Esophagus (tissue), 2 donors: ENCODE results near the gene THBS3. TPM values are rescaled to one million over a fixed set of nuclear protein-coding genes. Genes with fewer than 3 reads are reported as not detected.
"Not testable (repeated sequence)": the region's sequence is repeated elsewhere in the genome, so short reads cannot be mapped to it uniquely, and the experiment has no call there.

Experiments
- H3K27ac ChIP-seq, 2 donors: one replicate each; pipeline ENCODE4 v1.5.1; 2013; ENCODE audit warnings: low read depth in 2 of 2, mild to moderate bottlenecking in 2 of 2, inconsistent platforms in 1 of 2, low read length in 1 of 2, moderate library complexity in 1 of 2
- H3K27me3 ChIP-seq, 2 donors: one replicate each; pipeline ENCODE4 v1.6.1; 2013; ENCODE audit warnings: low read length in 2 of 2, control low read depth in 1 of 2, mild to moderate bottlenecking in 1 of 2; ENCODE audit not compliant: insufficient read depth in 2 of 2, control insufficient read depth in 1 of 2
- H3K36me3 ChIP-seq, 2 donors: one replicate each; pipeline ENCODE4 v1.6.1; 2013; ENCODE audit warnings: low read length in 1 of 2; ENCODE audit not compliant: control insufficient read depth in 2 of 2, insufficient read depth in 2 of 2
- H3K4me1 ChIP-seq, 2 donors: one replicate each; pipeline ENCODE4 v1.6.1; 2013; ENCODE audit warnings: low read length in 1 of 2; ENCODE audit not compliant: control insufficient read depth in 2 of 2, insufficient read depth in 2 of 2
- H3K4me3 ChIP-seq, 2 donors: one replicate each; pipeline ENCODE4 v1.5.1; 2013; ENCODE audit warnings: low read length in 2 of 2, mild to moderate bottlenecking in 2 of 2, low read depth in 1 of 2, moderate library complexity in 1 of 2
- H3K9me3 ChIP-seq, 2 donors: one replicate each; pipeline ENCODE4 v1.6.1; 2013; ENCODE audit warnings: mild to moderate bottlenecking in 2 of 2, low read depth in 1 of 2, low read length in 1 of 2, moderate library complexity in 1 of 2; ENCODE audit not compliant: control insufficient read depth in 2 of 2, insufficient read depth in 1 of 2
- WGBS, 2 donors: extraction: QIAGEN DNeasy Blood & Tissue Kit; methylation state at CpG; one replicate each; pipeline ENCODE4 v1.1.7; 2013; 5-methylcytosine and 5-hydroxymethylcytosine counted together
- polyA plus RNA-seq, 2 donors: library from polyadenylated mRNA; stranded (reverse); fragments of 200-250 nt; gene quantifications; one replicate each; pipeline ENCODE4 v1.2.3, GENCODE V29; 2013
- donor health status: healthy with polysubstance abuse.
- donor health status: Bipolar disorder and iron deficiency.

Gene THBS3
- polyA plus RNA-seq, 2 donors = 12.9 to 41.5 TPM

DNA sequence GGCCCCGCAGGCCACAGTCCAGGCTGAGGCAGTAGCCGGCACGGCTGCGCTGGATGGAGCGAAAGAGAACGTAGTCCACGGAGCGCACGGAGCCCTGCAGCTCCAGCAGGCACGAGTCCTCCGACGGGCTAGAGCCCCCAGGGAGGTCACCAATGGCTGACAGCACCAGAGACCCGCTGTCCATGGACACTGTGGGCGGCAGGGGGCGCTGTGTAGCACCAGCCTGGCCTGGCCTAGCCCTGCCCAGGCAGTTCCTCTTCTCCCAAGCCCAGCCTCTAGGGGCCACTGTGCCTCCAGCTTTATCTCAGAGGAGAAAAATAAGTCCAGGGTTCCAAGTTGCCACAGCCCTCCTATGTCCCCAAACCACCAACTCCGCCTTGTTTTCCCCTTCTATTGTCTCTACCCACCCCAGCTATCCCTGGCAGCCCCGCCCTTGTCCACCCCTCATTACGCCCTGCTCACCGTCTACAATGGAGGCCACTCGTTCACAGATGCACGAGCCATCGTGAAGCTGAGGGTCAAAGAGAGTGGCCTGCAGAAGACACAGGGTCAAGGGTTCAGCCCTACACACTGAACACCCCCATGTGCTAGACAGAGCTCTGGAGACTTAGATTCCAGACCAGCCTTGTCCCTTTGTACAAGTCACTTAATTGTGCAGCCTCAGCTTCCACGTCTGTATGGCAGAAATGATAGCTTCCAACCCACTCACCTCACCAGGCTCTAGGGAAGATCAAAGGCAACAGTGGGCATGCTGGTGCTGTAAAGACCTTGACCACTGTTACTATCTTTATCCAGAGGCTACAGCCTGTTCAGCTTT, 43.1 kb upstream of the THBS3 start:
- H3K4me3 ChIP-seq = no peak overlapping the region
- peaks cover 2 to 7% of the 10 kb centered on the region in 2 donors for H3K36me3 ChIP-seq
- peaks cover 11 to 17% of the 10 kb centered on the region in 2 donors for H3K4me1 ChIP-seq
- 19 to 25% methylated on average over 23 of the region's 23 CpGs for WGBS, 2 donors
- H3K27ac ChIP-seq = peak overlapping the region; percentile 9 to 29
- no peaks in the 10 kb centered on the region for H3K27me3 ChIP-seq
- no peaks in the 10 kb centered on the region for H3K9me3 ChIP-seq

DNA sequence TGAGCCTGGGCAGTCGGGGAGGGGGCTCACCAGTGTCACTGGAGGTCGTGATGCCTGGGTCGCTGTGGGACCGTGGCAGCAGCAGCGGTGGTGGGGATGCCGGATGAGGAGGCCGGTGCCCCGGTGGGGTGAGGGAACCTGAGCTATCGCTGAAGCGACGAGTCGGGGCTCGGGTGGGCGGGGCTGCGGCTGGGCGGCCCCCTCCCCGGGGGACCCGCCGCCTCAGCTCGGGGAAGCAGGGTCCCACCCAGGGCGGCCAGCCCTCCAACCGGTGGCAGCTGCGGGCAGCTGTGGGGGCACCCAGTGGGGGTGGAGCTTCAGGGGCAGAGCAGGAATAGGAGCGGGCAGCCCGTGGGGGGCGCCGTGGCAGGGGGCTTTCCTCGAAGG, 42.5 kb upstream of the THBS3 start:
- Histone ChIP-seq H3K9me3 (no peaks in the 10 kb centered on the region), H3K27ac (no peak overlapping the region), H3K4me1 (peaks cover 11 to 17% of the 10 kb centered on the region in 2 donors), H3K36me3 (peaks cover 2 to 7% of the 10 kb centered on the region in 2 donors), H3K27me3 (no peaks in the 10 kb centered on the region), H3K4me3 (no peak overlapping the region)
- WGBS, 2 donors = 33 to 34% methylated on average over 15 to 28 of the region's 28 CpGs

DNA sequence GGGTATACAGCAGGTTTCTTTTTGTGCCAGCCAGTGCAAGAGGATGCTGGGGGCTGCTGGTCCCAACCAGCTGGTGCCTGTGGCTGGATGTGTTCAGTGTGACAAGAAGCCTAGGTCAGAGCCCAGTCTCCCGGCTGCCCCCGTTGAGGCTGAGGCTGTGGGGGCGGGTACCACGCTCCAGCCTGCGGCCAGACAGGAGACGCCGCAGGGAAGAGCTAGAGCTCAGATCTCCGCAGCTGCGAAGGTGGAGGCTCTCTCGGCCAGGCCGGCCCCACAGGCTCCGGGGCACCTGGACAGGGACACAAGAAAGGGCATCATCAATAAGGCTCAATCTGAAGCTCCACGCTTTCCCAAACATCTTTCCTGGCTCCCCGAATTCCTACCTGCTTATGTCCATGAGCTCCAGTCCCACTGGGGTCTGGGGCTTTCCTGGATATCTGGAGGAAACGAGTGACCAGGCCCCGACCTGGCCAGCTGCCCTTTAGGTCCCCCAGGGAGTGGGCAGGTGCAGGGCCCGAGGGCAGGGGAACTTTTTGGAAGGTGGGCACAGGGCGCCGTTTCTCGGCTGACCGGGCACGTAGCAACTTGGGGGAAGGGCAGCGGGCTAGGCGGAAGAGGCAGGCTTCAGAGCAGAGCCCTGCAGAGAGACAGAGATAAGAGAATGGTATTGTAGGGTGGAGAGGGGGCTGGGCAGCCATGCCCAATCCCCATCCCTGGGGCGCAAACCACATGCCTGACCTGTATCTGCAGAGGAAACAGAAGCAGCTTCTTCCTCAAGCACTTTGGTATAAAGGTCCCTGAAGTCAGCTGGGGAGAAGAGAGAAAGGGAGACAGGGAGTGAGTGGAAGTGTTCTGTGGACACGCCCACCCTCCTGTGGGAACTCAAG, 40.2 kb upstream of the THBS3 start:
- H3K27ac ChIP-seq = no peak overlapping the region
- no peaks in the 10 kb centered on the region for H3K27me3 ChIP-seq
- 88 to 89% methylated on average over 26 of the region's 26 CpGs for WGBS, 2 donors
- peaks cover 0 to 8% of the 10 kb centered on the region in 2 donors for H3K4me1 ChIP-seq
- no peaks in the 10 kb centered on the region for H3K9me3 ChIP-seq
- H3K4me3 ChIP-seq = no peak overlapping the region
- peaks cover 2 to 7% of the 10 kb centered on the region in 2 donors for H3K36me3 ChIP-seq

DNA sequence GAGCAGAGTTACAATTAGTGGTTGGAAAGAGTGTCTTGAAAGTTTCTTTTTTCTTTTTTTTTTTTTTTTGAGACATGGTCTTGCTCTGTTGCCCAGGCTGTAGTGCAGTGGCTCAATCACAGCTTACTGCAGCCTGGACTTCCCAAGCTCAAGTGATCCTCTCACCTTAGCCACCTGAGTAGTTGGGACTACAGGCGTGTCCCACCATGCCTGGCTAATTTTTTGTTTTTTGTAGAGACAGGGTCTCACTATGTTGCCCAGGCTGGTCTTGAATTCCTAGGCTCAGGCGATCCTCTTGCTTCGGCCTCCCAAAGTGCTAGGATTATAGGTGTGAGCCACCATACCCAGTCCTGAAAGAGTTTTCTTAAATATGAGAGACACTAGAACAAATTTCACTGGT, 39.1 kb upstream of the THBS3 start:
- H3K27ac ChIP-seq, H3K27me3 ChIP-seq, H3K4me3 ChIP-seq, H3K9me3 ChIP-seq, H3K36me3 ChIP-seq, H3K4me1 ChIP-seq: not testable (repeated sequence)
- 98% methylated on average over 3 of the region's 3 CpGs for WGBS, 2 donors

DNA sequence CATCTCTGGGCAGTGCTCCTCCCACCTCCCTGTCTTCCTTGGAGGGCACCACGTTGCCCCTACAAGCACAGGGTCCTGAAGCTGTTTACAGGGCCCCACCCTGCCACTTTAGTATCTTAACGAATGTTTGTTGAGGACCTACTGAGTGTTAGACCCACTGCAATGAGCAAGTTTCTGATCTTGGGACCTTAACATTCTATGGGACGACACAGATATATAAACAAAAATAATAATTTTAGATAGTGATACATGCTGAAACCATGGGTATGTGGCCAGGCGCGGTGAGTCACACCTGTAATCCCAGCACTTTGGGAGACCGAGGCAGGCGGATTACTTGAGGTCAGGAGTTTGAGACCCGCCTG, 37.4 kb upstream of the THBS3 start:
- H3K9me3 ChIP-seq = no peaks in the 10 kb centered on the region
- H3K27ac ChIP-seq = peak overlapping the region; percentile 96 to 98
- peaks cover 2 to 7% of the 10 kb centered on the region in 2 donors for H3K36me3 ChIP-seq
- no peaks in the 10 kb centered on the region for H3K27me3 ChIP-seq
- peak overlapping the region; percentile 79 to 81 for H3K4me3 ChIP-seq
- H3K4me1 ChIP-seq = peaks cover 0 to 7% of the 10 kb centered on the region in 2 donors
- 57 to 61% methylated on average over 8 of the region's 8 CpGs for WGBS, 2 donors

DNA sequence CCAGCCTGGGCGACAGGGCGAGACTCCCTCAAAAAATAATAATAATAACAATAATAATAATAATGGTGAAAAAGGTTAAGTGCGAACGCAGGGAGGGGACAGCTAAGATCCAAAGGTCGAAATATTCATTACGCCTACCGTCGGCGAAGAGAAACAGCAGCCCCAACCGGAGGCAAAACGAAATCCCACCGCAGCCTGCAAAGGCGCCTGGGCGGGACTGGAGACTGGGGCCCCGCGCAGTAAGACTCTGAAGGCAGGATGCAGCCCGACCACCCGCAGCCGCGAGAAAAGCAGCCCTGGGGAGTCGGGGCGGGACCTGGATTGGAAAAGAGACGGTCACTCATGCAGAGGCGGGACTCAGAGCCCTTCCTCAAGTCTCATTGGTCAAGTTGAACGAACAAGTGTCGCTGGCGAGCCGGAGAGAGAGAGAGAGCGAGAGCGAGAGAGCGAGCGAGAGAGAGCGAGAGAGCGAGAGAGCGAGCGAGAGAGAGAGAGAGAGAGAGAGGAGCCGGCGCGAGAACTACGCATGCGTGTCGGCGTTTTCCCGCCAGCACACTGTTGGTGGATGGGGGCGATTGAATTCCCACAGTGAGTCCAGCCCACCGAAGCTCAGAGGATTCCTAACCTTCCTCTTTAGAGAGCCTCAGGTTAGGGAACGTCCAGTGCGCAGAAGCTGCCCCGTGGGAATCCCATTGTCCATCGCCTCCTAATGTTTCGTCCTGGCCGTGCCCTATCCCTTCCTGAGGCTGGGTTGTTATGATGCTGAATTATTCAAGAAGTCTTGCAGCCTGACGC, 36.9 kb upstream of the THBS3 start:
- peaks cover 2 to 7% of the 10 kb centered on the region in 2 donors for H3K36me3 ChIP-seq
- H3K9me3 ChIP-seq = no peaks in the 10 kb centered on the region
- H3K4me3 ChIP-seq = peak overlapping the region; percentile 79 to 81
- H3K27me3 ChIP-seq = no peaks in the 10 kb centered on the region
- H3K27ac ChIP-seq = peak overlapping the region; percentile 96 to 98
- 0 to 1% methylated on average over 53 of the region's 53 CpGs for WGBS, 2 donors
- peaks cover 0 to 7% of the 10 kb centered on the region in 2 donors for H3K4me1 ChIP-seq

DNA sequence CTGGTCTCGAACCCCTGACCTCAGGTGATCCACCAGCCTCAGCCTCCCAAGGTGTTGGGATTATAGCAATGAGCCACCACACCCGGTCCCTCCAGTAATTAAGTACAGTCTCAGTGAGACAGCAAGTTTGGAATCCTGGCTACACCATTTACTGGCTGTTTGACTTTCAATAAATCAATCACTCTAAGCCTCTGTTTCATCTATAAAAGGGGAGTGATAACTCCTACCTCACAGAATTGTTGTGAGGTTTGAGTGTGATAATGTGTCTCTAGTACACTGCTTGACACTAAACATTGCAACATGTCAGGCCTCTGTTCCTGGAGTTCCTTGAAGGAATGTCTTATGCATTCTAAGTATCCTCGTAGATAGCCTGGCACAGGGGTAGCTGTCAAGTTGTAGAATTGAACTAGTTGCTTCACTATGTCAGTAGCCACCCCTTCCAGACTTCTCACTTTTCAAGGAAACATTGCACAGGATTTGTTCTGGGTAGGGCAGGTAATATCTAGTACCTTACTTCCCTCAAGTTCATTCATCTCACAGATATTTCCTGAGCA, 35.2 kb upstream of the THBS3 start:
- Histone ChIP-seq H3K4me1 (peaks cover 0 to 9% of the 10 kb centered on the region in 2 donors), H3K4me3 (peak overlapping the region in 1 of 2 donors; percentile 81), H3K27me3 (no peaks in the 10 kb centered on the region), H3K9me3 (no peaks in the 10 kb centered on the region), H3K27ac (peak overlapping the region; percentile 49 to 96), H3K36me3 (peaks cover 3 to 9% of the 10 kb centered on the region in 2 donors)
- 73 to 74% methylated on average over 3 of the region's 3 CpGs for WGBS, 2 donors

DNA sequence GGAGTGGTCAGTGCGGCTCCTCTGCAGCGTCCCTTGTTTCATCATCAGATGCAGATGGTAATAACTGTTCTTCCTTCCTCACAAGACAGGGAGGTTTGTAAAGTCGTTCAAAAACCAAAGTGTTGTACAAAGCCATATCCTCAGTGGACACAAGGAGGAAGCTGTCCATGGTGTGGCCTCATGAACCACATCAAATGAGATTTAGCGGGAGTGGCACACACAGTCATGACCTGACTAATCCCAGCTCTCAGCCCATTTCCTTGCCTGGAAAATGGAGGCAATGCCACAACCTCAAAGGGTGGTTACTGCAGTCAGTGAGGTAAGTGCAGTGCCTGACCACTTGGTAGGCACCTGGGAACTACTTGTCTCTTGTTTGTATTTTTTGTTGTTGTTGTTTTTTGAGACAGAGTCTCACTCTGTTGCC, 34.2 kb upstream of the THBS3 start:
- no peaks in the 10 kb centered on the region for H3K9me3 ChIP-seq
- H3K27me3 ChIP-seq = no peaks in the 10 kb centered on the region
- WGBS, 2 donors = 71 to 76% methylated on average over 4 of the region's 4 CpGs
- peak overlapping the region in 1 of 2 donors; percentile 6 for H3K4me3 ChIP-seq
- peak overlapping the region in 1 of 2 donors; percentile 83 for H3K27ac ChIP-seq
- H3K36me3 ChIP-seq = peaks cover 3 to 4% of the 10 kb centered on the region in 2 donors
- peaks cover 0 to 9% of the 10 kb centered on the region in 2 donors for H3K4me1 ChIP-seq
